ENCODE data around the gene STARD13. TPM values are rescaled to one million over a fixed set of nuclear protein-coding genes. Genes with fewer than 3 reads are reported as not detected.

Gene STARD13
- total RNA-seq, 2 experiments from 2014 or later, result 0.57 TPM; not detected in 1

GRCh38 chr13:33236021-33236420, 49.5 kb downstream of the STARD13 start:
- Histone ChIP-seq H3K36me3 (ENCODE audit: insufficient read depth, low read length) (no peaks in the 10 kb centered on the region), H3K9me3 (ENCODE audit: low read length) (no peaks in the 10 kb centered on the region; the same call in 1 of the 2 replicates), H2AFZ (ENCODE audit: low read length) (no peak overlapping the region), H4K20me1 (ENCODE audit: insufficient read depth, low read length) (no peaks in the 10 kb centered on the region), H3K9me2 (ENCODE audit: insufficient read depth, low read length) (no peaks in the 10 kb centered on the region), H3K4me3 (ENCODE audit: low read depth, low read length, poor library complexity, severe bottlenecking) (no peak overlapping the region), H3K27ac (ENCODE audit: low read depth, low read length, poor library complexity, severe bottlenecking) (no peak overlapping the region), H3K4me1 (ENCODE audit: insufficient read depth, low read length, poor library complexity, severe bottlenecking) (no peaks in the 10 kb centered on the region), H3K4me2 (ENCODE audit: low read length) (no peak overlapping the region), H3K79me2 (ENCODE audit: insufficient read depth, low read depth, low read length) (no peaks in the 10 kb centered on the region)
- DNase-seq (ENCODE audit: low spot score), result no peak
- ChIA-PET POLR2A (no interaction called here), CTCF (ENCODE audit: unreplicated experiment) (no interaction called here)
- TF ChIP-seq EZH2phosphoT487 (IDR thresholded peaks at IDR 0.05; ENCODE audit: borderline replicate concordance, low read depth, low read length) (no peak), CTCF (conservative IDR thresholded peaks at IDR 0.05; ENCODE audit: low read length) (no peak)
- BruUV-seq (replicated peaks), result no TSS peak
- intact Hi-C loops (cut with micrococcal nuclease; ENCODE audit: unreplicated experiment), result no loop called here

GRCh38 chr13:33235564-33235963, 50.0 kb downstream of the STARD13 start:
- intact Hi-C loops (cut with micrococcal nuclease; ENCODE audit: unreplicated experiment), result no loop called here
- CTCF ChIA-PET (ENCODE audit: unreplicated experiment), result no interaction called here
- POLR2A ChIA-PET, result no interaction called here
- Histone ChIP-seq H3K4me2 (ENCODE audit: low read length) (no peak overlapping the region), H3K9me2 (ENCODE audit: insufficient read depth, low read length) (no peaks in the 10 kb centered on the region), H2AFZ (ENCODE audit: low read length) (no peak overlapping the region), H3K79me2 (ENCODE audit: insufficient read depth, low read depth, low read length) (no peaks in the 10 kb centered on the region), H4K20me1 (ENCODE audit: insufficient read depth, low read length) (no peaks in the 10 kb centered on the region), H3K27ac (ENCODE audit: low read depth, low read length, poor library complexity, severe bottlenecking) (no peak overlapping the region), H3K4me3 (ENCODE audit: low read depth, low read length, poor library complexity, severe bottlenecking) (no peak overlapping the region), H3K9me3 (ENCODE audit: low read length) (no peaks in the 10 kb centered on the region; the same call in 1 of the 2 replicates), H3K36me3 (ENCODE audit: insufficient read depth, low read length) (no peaks in the 10 kb centered on the region), H3K4me1 (ENCODE audit: insufficient read depth, low read length, poor library complexity, severe bottlenecking) (no peaks in the 10 kb centered on the region)
- DNase-seq (ENCODE audit: low spot score), result no peak
- TF ChIP-seq CTCF (conservative IDR thresholded peaks at IDR 0.05; ENCODE audit: low read length) (no peak), EZH2phosphoT487 (IDR thresholded peaks at IDR 0.05; ENCODE audit: borderline replicate concordance, low read depth, low read length) (no peak)
- BruUV-seq (replicated peaks), result no TSS peak

- Histone ChIP-seq H3K27ac (ENCODE audit: low read depth, low read length, poor library complexity, severe bottlenecking) (no peak overlapping the region), H3K4me2 (ENCODE audit: low read length) (no peak overlapping the region), H3K36me3 (ENCODE audit: insufficient read depth, low read length) (no peaks in the 10 kb centered on the region), H4K20me1 (ENCODE audit: insufficient read depth, low read length) (no peaks in the 10 kb centered on the region), H3K9me2 (ENCODE audit: insufficient read depth, low read length) (no peaks in the 10 kb centered on the region), H3K4me3 (ENCODE audit: low read depth, low read length, poor library complexity, severe bottlenecking) (no peak overlapping the region), H3K4me1 (ENCODE audit: insufficient read depth, low read length, poor library complexity, severe bottlenecking) (no peaks in the 10 kb centered on the region), H3K9me3 (ENCODE audit: low read length) (no peaks in the 10 kb centered on the region; the same call in 1 of the 2 replicates), H2AFZ (ENCODE audit: low read length) (no peak overlapping the region), H3K79me2 (ENCODE audit: insufficient read depth, low read depth, low read length) (no peaks in the 10 kb centered on the region)
- intact Hi-C loops (cut with micrococcal nuclease; ENCODE audit: unreplicated experiment), result no loop called here
- TF ChIP-seq CTCF (conservative IDR thresholded peaks at IDR 0.05; ENCODE audit: low read length) (no peak), EZH2phosphoT487 (IDR thresholded peaks at IDR 0.05; ENCODE audit: borderline replicate concordance, low read depth, low read length) (no peak)
- DNase-seq (ENCODE audit: low spot score), result no peak
- POLR2A ChIA-PET, result no interaction called here
- no TSS peak for BruUV-seq (replicated peaks)
- CTCF ChIA-PET (ENCODE audit: unreplicated experiment), result no interaction called here
Measured at GRCh38 chr13:33235078-33235477, 50.5 kb downstream of the STARD13 start.

All from OCI-LY7 (cell line).